GM21390 (cell line): Measurements from ENCODE around the gene ECE1.

ENCODE experiments used
- ATAC-seq: cut with Tn5 transposase; IDR thresholded peaks from one replicate; pipeline ENCODE4 v1.9.1; 2021; ENCODE audit not compliant: unreplicated experiment

The ECE1 gene

GRCh38 chr1:21269461-21270085 lies 20.7 kb downstream of the ECE1 start:
- ATAC-seq = no peak

DNA sequence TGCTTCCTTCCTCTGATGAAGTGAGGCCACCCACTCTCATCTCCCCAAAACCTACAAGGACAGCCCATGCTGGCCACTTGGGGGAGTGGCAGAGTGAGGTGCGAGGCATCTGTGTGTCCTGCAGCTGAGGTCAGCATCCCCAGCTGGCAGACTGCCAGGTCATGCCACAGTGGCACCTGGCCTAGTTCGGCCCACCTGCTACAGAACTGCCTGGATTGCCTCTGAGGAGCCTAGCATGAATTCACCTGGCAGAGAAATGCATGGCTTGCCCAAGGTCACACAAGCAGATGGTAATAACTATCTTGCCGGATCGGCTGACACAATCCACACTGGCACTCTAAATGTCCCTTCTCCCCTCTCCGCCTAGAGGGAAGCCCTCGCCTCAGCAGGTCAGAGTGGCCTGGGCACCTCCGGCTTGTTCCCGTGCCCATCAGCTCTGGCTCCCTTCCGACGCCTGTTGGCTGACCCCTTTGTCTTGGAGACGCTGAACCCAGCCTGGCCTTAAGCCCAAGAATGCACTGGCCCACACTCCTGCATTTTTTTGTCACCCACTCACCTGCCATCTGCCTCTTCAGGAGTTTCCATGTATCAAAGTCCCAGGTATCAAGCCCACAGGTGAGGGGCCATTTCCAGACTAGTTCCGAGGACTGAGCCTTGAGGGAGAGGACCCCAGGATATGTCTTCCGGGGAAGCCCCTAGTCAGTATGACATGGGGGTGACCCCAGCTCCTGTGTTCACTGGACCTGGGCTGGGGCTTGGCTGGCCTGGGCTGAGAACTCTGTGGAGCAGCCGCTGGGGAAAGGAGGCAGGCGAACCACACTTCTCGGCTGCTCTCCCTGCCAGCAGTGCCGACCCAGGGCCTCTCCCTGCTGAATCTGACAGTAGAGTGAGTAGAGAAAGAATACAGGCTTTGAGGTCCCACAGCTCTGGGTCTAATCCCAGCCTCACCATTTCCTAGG lies 21.7 kb downstream of the ECE1 start:
- no peak for ATAC-seq

DNA sequence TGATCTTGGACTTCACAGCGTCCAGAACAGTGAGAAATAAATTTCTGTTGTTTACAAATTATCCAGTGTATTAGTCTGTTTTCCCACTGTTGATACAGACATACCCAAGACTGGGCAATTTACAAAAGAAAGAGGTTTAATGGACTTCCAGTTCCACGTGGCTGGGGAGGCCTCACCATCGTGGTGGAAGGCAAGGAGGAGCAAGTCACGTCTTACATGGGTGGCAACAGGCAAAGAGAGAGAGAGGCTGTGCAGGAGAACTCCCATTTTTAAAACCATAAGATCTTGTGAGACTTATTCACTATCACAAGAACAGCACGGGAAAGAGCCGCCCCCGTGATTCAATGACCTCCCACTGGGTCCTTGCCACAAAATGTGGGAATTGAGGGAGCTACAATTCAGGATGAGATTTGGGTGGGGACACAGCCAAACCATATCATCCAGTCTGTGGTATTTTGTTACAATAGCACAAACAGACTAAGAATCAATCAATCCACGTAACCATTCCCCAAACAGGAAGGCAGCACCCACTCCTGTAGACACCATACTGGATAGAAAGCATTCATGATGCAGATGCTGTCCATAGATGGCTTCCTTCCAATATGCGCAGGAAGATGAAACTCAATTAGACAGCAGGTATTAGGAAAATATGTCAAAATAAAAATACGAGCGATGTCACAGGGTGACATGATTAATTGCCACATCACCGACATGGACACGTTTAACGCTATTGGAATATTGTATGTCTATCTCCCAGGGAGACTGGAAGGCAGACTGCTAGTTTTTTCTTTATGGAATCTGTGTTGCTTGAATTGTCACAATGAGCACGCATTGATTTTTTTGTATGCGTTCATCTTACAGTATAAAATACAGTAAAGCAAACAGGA lies 22.8 kb downstream of the ECE1 start:
- ATAC-seq = no peak

GRCh38 chr1:21266119-21266774 lies 24.0 kb downstream of the ECE1 start:
- no peak for ATAC-seq

- ATAC-seq = no peak
These were observed 24.6 kb downstream of the ECE1 start for GRCh38 chr1:21265644-21266043.

DNA sequence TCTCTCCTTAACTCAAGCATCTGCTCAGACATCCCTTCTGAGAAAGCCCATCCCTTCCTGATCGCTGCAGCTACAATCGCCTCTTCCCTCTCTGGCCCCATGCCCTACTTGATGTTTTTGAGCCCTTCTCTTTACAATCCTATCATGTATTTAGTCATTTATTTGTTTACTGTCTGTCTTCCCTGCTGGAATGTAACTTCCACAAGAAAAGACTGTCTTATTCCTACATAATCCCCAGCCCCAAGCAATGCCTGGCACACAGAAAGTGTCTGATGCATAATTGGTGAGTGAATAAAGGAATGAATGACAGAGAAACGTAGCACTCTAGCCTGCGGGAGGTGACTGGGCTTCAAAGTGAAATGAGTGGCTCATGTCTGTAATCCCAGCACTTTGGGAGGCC lies 25.4 kb downstream of the ECE1 start:
- ATAC-seq = no peak

DNA sequence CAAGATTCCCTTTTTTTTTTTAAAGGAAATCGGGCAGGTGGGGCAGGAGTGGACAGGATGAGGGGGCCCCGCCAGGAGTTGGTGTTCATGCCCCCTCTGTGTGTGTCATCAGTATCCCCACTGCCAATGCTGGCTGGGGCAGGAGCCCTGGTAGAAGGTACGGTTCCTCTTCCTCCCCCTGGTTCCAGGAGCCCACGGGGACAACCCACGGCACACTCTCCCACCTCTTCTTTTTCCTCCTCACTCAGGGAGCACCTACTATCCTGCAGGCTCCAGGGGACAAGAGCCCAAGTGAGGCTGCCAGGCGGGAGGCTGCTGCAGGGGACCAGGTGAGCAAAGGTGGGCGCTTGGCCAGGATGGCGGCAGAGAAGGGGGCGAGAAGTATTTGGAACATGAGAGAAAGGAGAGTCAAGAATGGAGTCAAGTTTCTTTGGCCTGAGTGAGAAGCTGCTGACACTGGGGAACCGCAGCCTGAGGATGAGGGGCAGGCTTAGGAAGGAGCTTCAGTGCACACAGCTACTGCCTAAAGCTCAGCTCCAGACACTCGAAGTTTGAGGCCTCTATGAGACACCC lies 26.5 kb downstream of the ECE1 start:
- ATAC-seq = no peak

DNA sequence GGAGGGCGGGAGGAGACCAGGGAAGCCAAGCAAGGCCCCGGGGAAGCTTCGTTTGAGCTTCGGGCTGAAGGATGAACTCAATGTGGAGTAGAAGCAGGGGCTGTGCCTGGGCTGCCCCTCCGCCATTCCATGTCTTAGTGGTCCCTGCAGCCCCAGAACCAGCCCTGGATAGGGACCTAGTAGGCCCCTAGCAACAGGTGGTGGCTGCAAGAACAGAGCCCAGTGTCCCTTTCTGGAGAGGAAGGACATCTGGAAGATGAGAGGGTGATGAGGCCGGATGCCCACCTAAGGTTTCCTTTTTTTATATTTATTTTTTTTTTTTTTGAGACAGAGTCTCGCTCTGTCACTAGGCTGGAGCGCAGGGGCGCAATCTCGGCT lies 27.2 kb downstream of the ECE1 start:
- ATAC-seq = no peak

GRCh38 chr1:21262293-21263051 lies 27.8 kb downstream of the ECE1 start:
- no peak for ATAC-seq

- no peak for ATAC-seq
These were observed 28.5 kb downstream of the ECE1 start for GRCh38 chr1:21261551-21262292.

GRCh38 chr1:21260405-21261125 lies 29.7 kb downstream of the ECE1 start:
- ATAC-seq = no peak

DNA sequence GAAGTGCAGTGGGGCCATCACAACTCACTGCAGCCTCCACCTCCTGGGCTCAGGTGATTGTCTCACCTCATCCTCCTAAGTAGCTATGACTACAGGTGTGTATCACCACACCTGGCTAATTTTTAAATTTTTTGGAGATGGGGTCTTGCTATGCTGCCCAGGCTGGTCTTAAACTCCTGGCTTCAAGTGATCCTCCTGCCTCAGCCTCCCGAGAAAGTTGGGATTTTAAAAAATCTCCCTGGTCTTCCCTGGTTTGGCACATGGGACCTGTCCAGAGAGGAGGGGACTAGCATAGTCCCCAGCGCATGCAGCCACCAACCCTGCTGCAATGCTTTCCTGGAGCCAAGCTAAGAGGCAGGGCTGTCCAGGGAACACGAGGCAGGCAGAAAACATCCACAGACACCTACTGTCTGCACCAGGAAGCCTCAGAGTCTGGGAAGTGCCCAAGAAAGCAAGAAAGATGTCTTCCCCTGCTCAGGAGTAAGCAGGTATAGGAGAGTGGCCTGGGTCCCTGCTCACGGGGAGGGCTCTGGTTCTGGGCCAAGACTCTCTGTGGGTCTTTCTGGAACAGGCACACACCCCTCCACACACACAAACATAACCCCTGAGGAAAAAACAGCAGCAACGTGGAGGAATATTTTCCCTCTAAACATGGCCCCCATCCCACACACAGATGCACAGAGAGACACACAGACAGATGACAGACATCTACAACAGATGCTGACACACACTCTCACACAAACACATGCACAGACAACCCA lies 30.8 kb downstream of the ECE1 start:
- no peak for ATAC-seq

DNA sequence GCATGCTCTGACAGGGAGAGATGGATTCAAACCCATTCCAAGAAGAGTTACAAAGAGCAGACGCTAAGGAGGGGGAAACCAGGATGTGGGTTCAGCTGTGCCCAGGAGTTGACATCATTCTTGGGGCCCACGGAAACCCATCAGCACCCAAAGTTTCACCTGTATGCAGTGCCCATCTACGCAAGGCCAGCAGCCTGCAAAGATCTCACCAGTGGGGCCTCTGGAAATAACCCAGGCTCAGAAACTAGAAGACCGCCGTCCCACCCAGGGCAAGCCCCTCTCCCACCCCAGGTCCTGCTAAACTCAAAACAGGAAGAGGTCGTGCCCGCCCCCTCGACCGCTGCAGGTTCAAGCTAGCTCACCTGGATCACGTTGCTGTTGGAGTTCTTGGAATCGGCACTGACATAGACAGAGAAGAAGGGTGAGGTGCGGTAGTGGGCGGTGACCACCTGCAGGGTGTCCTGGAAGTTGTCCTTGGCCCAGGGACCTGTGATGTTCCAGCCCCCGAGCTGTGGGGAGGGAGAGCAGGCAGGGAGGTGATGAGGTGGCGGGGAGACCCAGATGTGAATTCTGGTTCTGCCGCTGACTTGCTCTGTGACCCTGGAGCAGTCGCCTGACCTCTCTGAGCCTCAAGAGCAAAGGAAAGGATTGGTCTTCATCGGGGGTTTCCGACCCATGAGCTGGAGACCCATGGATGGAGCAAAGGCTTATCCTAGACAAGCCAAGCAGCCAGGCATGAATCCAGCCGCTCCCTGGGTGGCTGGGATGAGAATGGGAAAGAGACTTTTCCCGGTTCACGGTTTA lies 31.7 kb downstream of the ECE1 start:
- ATAC-seq = no peak

DNA sequence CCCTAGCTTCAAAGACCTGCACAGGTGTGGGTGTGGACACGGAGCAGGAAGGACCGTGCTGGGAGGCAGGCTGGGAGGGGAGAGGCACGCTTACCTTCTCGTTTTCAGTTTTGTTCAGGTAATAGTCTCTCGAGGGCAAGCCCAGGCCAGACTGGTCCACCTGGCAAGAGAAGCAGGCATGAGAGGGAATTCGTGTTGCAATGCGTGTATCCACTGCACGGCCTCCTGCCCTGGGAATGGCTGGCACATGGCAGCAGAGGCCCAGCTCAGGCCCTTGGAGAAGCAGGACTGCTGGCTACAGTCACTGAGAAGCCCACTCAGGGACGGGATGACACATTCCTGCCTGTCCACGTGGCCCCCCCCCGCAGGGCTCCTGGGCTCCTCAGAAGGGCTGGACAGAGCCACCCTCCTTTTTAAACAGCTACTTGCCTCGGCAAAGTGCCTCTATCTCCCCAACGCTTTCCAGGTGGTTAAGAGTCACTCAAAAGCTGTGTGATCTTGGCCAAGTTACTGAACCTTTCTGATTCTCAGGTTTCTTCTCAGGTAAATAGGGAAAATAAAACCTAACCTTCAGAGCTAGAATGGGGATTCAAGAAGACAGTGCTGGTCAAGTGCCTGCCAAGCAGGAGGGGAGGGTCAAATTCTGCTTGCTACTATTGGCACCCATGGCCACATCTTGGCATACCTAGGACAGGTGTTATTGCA lies 32.7 kb downstream of the ECE1 start:
- no peak for ATAC-seq

DNA sequence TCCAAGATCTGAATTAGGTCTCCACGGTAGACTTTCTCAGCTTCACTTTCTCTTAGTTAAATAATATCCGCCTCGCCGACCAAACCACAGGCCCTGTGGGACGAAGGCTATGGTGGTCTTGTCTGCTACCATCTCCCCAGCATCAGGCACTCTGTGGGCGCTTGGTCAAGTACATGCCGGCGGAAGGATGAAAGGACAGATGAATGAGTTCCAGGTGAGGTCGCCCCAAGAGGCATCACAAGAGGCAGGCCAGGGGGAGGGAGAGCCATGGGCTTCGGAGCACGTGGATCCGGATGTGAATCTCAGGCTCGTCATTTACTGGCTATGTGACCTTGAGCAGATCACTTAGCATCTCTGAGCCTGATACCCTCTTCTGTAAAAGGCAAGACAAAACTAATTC lies 33.5 kb downstream of the ECE1 start:
- ATAC-seq = no peak

GRCh38 chr1:21255943-21256320 lies 34.3 kb downstream of the ECE1 start:
- no peak for ATAC-seq
